ENCODE measurements around the gene RXFP1. TPM values are rescaled to one million over a fixed set of nuclear protein-coding genes. Genes with fewer than 3 reads are reported as not detected.

RXFP1 gene
- total RNA-seq, 2 donors from 2014 or later = not detected

DNA sequence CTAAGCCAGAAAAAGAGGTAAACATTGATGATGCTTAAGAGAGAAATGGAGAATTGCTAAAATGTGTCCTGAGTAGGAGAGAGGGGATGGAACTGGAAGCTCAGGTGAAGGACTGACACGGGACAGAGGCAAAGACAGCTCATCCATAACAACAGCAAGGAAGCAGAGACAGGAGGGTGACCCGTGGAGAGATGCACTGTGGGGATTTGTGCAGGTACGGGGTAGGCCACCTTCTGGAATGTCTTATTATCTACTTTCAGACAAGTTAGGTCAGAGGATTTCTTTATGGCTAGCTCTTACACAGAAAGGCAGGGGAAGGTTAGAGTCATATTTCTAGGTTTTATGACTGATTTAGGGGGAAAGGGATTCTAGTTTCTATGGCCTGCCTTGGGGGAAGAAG, 31.7 kb downstream of the RXFP1 start:
- Histone ChIP-seq H3K9me3 (no peaks in the 10 kb centered on the region), H3K27ac (no peak overlapping the region), H3K27me3 (no peaks in the 10 kb centered on the region), H3K4me1 (no peaks in the 10 kb centered on the region), H3K36me3 (replicated peaks in 1 of 2; ENCODE audit: insufficient read depth in 1 of 2, low read depth in 2 of 2) (no peaks in the 10 kb centered on the region), H3K4me3 (no peak overlapping the region)
- DNase-seq = no peak
- no peak for ATAC-seq
- whole genome bisulfite sequencing, 2 donors = 46 to 59% methylated on average over 3 of the region's 3 CpGs
- intact Hi-C loops (cut with DNase I) = no loop called here
- TF ChIP-seq POLR2A (IDR thresholded peaks at IDR 0.05) = no peak
- TF ChIP-seq, protein P1, sequence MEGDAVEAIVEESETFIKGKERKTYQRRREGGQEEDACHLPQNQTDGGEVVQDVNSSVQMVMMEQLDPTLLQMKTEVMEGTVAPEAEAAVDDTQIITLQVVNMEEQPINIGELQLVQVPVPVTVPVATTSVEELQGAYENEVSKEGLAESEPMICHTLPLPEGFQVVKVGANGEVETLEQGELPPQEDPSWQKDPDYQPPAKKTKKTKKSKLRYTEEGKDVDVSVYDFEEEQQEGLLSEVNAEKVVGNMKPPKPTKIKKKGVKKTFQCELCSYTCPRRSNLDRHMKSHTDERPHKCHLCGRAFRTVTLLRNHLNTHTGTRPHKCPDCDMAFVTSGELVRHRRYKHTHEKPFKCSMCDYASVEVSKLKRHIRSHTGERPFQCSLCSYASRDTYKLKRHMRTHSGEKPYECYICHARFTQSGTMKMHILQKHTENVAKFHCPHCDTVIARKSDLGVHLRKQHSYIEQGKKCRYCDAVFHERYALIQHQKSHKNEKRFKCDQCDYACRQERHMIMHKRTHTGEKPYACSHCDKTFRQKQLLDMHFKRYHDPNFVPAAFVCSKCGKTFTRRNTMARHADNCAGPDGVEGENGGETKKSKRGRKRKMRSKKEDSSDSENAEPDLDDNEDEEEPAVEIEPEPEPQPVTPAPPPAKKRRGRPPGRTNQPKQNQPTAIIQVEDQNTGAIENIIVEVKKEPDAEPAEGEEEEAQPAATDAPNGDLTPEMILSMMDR (IDR thresholded peaks at IDR 0.05) = no peak

DNA sequence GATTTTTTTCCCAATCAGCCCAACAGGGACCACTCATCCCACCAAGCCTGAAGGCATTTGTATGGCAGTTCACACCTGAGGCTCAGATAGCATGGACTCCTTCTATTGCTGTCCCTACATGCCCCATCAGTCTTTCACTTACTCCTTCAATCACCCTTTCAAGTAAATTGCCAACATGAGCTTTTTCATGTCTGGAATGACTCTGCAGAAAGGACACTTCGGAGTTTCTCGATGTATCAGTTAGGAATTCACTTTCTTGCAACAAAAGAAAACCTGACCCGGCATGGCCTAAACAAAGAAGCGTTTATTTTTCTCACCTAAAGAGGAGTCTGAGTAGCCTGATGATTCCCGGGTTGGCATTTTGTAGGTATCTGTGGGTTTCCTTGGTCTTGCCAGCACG, 38.6 kb downstream of the RXFP1 start:
- no peaks in the 10 kb centered on the region for H3K36me3 ChIP-seq (replicated peaks in 1 of 2; ENCODE audit: insufficient read depth in 1 of 2, low read depth in 2 of 2)
- H3K9me3 ChIP-seq = no peaks in the 10 kb centered on the region
- DNase-seq (no peak), ATAC-seq (no peak)
- no peak overlapping the region for H3K4me3 ChIP-seq
- H3K27ac ChIP-seq = no peak overlapping the region
- H3K27me3 ChIP-seq = no peaks in the 10 kb centered on the region
- no peak for TF ChIP-seq POLR2A (IDR thresholded peaks at IDR 0.05)
- TF ChIP-seq, protein P1 (IDR thresholded peaks at IDR 0.05) = no peak
- 62 to 63% methylated on average over 6 of the region's 6 CpGs for WGBS, 2 donors
- H3K4me1 ChIP-seq = no peaks in the 10 kb centered on the region
- intact Hi-C loops (cut with DNase I) = no loop called here

DNA sequence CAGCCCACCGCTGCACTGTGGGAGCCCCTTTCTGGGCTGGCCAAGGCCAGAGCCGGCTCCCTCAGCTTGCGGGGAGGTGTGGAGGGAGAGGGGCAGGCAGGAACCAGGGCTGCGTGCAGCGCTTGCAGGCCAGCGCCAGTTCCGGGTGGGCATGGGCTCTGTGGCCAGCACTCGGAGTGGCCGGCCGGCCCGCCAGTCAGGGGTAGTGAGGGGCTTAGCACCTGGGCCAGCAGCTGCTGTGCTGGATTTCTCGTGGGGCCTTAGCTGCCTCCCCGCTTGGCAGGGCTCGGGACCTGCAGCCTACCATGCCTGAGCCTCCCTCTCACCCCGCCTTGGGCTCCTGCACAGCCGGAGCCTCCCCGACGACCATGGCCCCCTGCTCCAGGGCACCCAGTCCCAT, 45.2 kb downstream of the RXFP1 start:
- Histone ChIP-seq H3K36me3 (replicated peaks in 1 of 2; ENCODE audit: insufficient read depth in 1 of 2, low read depth in 2 of 2) (no peaks in the 10 kb centered on the region), H3K27ac (no peak overlapping the region), H3K9me3 (no peaks in the 10 kb centered on the region), H3K4me1 (no peaks in the 10 kb centered on the region), H3K4me3 (no peak overlapping the region), H3K27me3 (no peaks in the 10 kb centered on the region)
- 91 to 100% methylated on average over 1 to 18 of the region's 18 CpGs for WGBS, 2 donors
- no peak for ATAC-seq
- no peak for DNase-seq
- TF ChIP-seq, protein P1 (IDR thresholded peaks at IDR 0.05) = no peak
- no peak for TF ChIP-seq POLR2A (IDR thresholded peaks at IDR 0.05)
- intact Hi-C loops (cut with DNase I) = no loop called here

DNA sequence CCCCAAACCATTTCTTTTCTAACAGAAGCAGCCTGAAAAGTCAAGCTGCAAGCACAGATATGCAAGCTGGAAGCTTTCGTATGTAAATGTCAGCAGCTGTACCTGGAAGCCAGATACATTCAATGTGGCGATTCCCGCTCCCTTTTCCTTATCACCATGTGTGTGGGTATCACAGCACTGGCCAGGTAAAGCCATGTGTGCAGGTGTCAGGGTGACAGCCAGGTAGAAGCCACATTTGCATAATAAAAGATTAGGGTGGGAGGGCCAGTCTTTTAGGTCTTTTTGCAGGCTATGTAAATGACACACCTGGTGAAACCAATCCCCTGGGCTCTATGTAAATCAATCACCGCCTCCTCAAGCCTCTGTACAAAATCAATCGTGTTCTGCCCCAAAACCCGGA, 50.1 kb downstream of the RXFP1 start:
- intact Hi-C loops (cut with DNase I) = no loop called here
- no peak for ATAC-seq
- no peaks in the 10 kb centered on the region for H3K4me1 ChIP-seq
- no peak overlapping the region for H3K4me3 ChIP-seq
- no peak for TF ChIP-seq POLR2A (IDR thresholded peaks at IDR 0.05)
- TF ChIP-seq, protein P1 (IDR thresholded peaks at IDR 0.05) = no peak
- no peak for DNase-seq
- WGBS, 2 donors = 62 to 72% methylated on average over 6 of the region's 6 CpGs
- no peaks in the 10 kb centered on the region for H3K27me3 ChIP-seq
- no peak overlapping the region for H3K27ac ChIP-seq
- no peaks in the 10 kb centered on the region for H3K36me3 ChIP-seq (replicated peaks in 1 of 2; ENCODE audit: insufficient read depth in 1 of 2, low read depth in 2 of 2)
- no peaks in the 10 kb centered on the region for H3K9me3 ChIP-seq

DNA sequence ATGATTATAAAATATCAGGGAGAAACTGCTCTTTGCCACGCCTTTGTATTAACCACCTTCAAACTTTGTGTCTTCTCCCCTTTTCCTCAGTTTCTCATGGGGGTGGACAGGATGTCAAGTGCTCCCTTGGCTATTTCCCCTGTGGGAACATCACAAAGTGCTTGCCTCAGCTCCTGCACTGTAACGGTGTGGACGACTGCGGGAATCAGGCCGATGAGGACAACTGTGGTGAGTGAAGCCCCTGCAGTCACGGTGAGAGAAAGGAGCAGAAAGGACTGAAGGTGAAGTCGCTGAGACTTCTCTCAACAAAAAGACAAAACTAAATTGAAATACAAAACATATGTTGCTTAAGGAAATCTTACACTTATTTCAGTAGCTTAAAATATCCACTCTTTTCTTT, 50.9 kb downstream of the RXFP1 start:
- TF ChIP-seq, protein P1 (IDR thresholded peaks at IDR 0.05) = no peak
- no peak for TF ChIP-seq POLR2A (IDR thresholded peaks at IDR 0.05)
- ATAC-seq (no peak), DNase-seq (no peak)
- Histone ChIP-seq H3K27ac (no peak overlapping the region), H3K4me3 (no peak overlapping the region), H3K36me3 (replicated peaks in 1 of 2; ENCODE audit: insufficient read depth in 1 of 2, low read depth in 2 of 2) (no peaks in the 10 kb centered on the region), H3K4me1 (no peaks in the 10 kb centered on the region), H3K27me3 (no peaks in the 10 kb centered on the region), H3K9me3 (no peaks in the 10 kb centered on the region)
- 79% methylated on average over 7 of the region's 7 CpGs for WGBS, 2 donors
- intact Hi-C loops (cut with DNase I) = no loop called here

All from body of pancreas (tissue), 4 donors.